GM18861 (cell line): ENCODE data around the gene USP35.

ENCODE experiments used
- ATAC-seq: cut with Tn5 transposase; IDR thresholded peaks from one replicate; pipeline ENCODE4 v1.9.1; 2021; ENCODE audit not compliant: unreplicated experiment

The USP35 gene, protein sequence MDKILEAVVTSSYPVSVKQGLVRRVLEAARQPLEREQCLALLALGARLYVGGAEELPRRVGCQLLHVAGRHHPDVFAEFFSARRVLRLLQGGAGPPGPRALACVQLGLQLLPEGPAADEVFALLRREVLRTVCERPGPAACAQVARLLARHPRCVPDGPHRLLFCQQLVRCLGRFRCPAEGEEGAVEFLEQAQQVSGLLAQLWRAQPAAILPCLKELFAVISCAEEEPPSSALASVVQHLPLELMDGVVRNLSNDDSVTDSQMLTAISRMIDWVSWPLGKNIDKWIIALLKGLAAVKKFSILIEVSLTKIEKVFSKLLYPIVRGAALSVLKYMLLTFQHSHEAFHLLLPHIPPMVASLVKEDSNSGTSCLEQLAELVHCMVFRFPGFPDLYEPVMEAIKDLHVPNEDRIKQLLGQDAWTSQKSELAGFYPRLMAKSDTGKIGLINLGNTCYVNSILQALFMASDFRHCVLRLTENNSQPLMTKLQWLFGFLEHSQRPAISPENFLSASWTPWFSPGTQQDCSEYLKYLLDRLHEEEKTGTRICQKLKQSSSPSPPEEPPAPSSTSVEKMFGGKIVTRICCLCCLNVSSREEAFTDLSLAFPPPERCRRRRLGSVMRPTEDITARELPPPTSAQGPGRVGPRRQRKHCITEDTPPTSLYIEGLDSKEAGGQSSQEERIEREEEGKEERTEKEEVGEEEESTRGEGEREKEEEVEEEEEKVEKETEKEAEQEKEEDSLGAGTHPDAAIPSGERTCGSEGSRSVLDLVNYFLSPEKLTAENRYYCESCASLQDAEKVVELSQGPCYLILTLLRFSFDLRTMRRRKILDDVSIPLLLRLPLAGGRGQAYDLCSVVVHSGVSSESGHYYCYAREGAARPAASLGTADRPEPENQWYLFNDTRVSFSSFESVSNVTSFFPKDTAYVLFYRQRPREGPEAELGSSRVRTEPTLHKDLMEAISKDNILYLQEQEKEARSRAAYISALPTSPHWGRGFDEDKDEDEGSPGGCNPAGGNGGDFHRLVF

DNA sequence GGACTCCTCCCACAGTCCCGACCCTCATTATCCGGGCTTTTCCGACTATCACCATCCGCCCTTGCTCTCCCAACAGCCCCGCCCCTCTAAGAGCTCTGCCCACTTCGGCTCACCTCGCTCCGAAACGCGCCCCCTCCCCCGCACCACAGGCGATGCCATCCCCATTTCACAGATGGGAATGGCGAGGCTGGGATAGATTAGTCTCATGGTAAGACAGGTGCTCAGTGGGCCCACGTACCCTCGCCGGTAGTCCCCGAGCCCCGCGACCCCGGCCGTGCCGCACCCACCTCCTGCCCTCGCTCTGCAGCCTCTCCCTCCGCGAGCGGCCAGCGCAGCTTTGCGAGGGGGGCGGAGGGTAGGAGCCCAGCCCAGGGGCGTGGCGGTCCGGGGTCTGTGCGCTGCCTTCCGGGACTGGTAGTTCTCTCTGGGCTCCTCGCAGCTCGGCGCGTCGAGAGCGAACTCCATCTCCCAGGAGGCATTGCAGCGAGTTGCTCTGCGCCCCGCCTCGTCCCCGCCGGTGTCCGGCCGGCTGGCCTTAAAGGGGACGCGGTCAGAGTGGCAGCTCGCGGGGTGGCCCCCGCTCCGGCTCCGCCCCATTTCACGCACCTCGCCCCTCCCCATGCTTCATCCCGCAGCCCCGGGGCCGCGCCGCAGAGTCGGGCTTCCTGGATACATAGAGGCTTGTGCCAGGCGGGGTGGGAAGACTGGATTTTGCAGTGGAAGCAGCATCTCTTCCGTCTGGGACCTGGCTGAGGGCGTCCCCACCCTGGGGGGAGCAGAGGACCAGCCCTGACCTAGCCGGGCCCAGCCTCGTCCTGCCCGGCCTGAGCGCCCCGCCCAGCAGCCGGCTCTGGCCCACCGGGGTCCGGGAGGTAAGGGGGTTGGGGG, at the start of gene USP35, which contains the start of gene KCTD21:
Gene USP35 (plus strand): TSS at position 634 of the 888 bp plus-strand sequence. CDS start 7,327 bp downstream, outside the sequence.
Gene KCTD21 (minus strand): TSS at position 341 of the 888 bp plus-strand sequence. CDS start 14,072 bp downstream, outside the sequence.
- ATAC-seq: peak; percentile 94

DNA sequence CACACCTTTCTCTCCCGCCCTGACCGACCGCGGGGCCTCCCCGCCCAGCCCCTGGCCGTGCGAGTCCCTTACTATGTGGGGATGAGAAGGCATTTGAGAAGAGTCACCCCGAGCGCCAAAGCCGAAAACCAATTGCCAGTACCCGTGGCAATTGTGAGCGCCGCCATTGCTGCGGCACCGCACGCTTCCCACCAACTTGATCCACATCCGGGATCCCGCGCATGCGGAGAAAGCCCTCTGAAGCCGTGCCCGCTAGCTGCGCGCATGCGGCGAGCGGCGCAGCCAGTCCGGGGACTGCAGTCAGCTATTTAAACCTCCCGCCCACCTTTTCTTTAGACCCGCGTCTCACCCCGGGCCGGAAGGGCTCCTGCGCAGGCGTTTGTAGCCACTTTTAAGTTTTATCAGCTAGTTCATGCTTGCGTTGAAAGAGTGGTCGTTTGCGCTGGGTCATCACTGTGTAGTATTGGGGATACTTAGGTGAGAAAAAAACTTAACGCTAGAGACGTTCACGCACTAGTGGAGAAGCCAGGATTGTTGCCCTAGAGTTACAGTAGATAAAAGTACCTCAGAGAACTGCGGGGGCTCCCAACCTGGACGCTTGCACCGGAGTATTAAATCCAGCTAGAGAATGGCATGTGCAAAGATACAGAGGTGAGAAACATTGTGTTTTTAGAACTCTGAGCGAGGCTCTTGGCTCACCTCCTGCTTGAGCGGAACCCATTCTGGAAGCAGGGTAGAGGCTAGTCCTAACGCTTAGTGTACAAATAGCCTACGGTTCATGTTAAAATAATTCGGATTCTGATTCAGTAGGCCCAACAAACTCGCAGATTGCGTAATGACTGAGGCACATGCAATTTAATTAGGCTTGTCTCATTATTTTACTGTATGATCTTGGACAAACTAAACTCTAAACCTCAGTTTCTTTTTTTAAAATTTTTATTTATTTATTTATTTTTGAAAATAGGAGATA, 49.0 kb upstream of the USP35 start, which contains the start of gene ALG8:
Gene ALG8 (minus strand): TSS at position 205 of the 970 bp plus-strand sequence. CDS start 38 bp downstream, at position 167.
- ATAC-seq: peak; percentile 93

DNA sequence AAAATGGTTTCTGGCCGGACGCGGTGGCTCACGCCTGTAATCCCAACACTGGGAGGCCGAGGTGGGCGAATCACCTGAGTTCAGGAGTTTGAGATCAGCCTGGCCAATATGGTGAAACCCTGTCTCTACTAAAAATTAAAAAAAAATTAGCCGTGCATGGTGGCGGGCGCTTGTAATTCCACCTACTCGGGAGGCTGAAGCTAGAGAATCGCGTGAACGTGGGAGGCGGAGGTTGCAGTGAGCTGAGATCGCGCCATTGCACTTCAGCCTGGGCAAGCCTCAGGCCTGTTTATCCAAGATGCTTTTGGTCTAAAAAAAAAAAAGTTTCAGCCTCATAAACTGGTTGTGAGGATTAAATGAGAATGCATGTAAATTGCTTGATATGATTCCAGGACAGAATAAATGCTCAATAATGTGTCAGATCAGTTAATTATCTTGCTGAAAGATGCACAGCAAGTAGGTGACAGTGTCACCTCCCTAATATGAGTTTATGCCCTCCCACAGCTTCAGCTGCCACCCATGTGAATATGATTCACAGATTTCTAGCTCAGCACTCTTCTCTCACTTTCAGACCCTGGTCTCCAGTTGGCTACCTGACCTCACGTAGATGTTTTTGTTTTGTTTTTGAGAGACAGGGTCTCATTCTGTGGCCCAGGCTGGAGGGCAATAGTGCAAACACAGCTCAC, 48.2 kb upstream of the USP35 start:
- ATAC-seq: no peak

DNA sequence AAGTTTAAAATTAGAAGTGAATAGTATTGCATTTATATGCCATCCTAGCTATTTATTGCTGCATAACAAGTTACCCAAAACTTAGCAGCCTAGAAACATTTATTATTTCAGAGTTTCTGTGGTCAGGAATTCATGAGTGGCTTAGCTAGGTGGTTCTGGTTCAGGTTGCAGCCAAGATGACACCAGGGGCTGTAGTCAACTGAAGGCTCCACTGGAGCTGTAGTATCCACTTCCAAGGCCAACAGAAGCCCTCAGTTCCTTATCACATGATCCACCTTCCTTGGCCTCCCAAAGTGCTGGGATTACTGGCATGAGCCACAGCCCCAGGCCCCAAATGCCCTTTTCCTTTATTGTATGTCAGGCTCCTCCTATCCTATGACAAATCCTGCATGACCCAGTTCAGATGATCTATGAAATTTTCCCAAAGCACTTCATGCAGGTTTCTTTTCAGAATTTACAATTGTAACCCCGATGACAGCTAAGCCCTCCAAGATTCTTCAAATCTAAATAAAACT, 43.2 kb upstream of the USP35 start:
- ATAC-seq: no peak

DNA sequence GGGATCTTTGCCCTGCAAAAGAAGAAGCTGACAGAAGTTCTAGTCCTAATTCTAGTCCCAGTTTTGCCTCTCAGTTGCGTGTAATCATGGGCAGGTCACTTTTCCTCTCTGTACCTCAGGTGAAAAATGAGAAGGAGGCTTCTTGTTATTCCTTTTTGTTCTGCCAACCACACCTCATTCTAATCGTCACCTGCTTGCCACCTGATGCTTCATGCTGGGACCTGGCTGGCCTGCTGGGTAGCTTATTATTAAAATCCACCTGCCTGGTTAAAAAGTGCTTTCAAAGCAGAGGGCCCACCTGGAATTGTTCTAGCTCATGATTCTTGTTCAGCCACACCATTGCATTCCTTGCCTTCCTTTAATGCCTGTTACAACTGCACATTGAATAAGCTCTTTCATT, 40.9 kb upstream of the USP35 start:
- no peak for ATAC-seq

DNA sequence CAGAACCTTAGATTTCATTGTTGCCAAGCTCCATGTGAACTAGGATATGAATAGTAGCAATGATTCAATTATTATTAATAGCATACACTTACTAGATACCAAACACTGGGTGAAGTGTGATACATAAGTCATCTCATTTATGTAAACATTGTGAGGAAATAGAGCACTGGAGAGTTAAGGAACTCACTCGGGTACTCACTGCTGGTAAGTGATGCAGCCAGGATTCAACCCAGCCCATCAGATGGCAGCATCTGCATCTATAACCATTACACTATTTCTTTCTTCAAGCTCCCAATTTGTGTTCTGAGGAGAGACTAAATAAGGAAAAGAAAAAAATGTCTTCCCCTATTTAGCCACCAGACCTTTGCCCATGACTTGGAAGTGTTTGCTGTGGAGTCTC, 39.1 kb upstream of the USP35 start:
- no peak for ATAC-seq

DNA sequence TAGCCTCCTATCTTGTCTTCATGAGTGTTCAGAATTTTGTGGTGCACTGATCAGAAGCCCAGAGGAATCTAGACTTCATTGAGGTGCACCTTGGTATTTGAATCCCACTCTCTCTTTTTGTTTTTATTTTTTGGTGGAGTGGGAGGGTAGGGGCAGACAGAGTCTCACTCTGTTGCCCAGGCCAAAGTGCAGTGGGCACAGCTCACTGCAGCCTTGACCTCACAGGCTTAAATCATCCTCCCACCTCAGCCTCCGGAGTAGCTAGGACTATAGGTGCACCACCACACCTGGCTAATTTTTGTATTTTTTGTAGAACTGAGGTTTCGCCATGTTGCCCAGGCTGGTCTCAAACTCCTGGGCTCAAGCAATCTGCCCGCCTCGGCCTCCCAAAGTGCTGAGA, 38.4 kb upstream of the USP35 start:
- no peak for ATAC-seq

DNA sequence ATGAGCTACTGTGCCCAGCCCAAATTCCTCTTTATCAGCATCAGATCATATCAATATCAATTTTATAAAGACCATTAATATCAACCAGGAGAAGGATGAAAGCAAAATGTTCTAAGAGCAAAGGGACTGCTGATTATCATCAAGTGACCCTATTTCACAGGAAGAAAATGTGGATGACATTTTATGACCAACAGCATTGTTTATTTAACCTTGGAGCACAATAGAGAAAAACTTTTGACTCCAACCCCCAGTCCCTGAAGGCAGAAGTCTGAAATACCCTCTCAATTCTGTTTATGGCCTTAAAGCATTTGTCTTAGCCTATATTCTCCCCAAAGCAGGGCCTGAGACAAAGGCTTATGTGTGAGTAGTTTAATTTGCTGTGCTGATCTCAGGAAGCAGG, 38.0 kb upstream of the USP35 start:
- no peak for ATAC-seq

DNA sequence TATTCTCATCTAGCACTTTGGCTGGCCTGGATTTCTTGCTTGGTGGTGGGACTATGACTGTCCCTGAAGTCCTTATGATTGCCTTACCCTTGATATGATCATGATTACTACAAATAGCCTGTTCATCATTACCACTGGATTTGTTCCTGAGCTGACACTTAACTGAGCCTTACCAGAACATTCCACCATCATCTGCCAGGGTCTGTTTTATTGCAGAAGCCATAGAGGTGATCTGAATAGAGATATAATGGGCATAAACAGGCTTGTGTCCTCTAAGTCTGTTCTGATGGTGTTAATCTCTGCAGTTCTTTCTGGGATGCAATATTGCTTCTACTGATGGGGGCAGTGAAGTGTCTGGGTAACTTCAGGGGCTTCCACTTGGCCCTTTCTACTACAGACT, 36.9 kb upstream of the USP35 start:
- ATAC-seq: no peak

DNA sequence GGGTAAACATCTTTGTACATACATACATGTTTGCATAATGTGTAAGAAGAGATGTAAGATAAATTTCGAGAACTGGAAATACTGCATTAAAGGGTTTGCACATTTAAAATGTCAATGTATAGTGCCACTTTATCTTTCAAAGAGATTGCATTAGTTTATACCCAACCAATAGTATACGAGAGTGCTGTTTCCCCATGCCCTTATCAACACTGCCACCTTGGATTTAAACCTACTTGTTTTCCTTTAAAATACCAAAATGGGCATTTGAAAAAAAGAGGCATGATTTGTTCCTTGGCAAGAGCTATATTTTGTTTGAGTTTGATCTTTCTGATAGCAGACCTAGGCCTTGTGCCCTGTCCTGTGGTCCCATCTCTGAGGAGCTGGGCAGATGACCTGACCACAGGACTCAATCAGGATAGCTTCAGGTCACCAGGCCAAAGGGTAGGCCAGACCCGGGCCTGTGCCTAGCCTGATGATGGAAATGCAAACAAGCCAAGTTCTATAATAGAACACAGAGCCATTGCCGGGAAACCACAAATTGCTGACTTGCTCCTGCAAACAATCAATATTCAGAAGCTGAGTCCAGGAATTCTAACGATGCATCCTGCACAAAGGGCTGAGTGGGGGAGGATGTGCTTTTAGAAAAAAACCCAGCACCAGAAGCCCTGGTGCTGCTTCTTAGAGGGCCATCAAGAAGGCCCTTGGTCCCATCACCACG, 32.4 kb upstream of the USP35 start:
- ATAC-seq: no peak

DNA sequence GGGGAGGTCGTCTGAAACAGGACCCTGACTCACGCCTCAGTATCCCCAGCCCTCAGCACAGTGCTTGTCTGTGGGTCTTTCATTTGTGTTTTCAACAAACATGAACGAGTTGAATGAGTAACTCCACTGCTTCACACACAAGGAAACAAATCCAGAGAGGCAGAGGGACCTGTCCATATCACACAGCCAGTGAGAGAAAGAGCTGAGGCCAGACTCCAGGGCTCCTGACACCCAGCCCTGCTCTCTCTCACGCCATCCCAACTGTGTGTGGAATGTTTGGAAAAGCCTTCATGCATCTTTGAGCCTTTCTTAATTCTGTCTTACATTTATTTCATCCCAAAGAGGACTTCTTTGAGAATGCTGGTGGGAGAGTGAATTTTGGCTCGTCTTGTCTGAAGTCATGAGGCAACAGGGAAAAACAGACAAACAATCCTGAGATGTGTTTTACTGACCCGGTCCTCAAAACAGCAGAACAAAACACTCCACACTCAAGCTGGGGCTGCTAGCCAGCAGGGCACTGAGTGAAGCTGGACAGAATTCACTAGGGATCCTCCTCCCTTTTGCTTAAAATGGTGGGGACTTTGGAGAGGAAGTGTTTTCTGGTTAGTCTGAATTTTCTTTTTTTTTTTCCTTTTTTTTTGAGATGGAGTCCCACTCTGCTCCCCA, 29.6 kb upstream of the USP35 start:
- no peak for ATAC-seq

DNA sequence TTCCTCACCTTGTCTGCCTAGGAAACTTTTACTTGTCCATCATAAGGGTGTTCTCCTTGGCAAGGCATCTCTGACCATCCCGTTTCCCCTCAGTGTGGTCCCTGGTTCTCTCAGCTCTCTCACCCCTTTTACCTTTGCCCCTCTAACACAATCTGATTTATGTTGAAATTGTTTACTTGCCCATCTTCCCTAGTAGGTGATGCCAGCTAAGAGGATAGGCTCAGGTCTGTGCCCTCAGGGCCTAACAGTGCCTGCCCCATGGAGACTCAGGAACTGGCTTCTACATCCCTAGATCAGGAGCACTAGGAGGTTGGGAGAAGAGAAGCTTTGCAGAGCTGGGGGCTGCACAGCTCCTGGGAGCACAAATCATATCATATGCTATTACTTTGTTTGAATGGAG, 28.2 kb upstream of the USP35 start:
- ATAC-seq: no peak

DNA sequence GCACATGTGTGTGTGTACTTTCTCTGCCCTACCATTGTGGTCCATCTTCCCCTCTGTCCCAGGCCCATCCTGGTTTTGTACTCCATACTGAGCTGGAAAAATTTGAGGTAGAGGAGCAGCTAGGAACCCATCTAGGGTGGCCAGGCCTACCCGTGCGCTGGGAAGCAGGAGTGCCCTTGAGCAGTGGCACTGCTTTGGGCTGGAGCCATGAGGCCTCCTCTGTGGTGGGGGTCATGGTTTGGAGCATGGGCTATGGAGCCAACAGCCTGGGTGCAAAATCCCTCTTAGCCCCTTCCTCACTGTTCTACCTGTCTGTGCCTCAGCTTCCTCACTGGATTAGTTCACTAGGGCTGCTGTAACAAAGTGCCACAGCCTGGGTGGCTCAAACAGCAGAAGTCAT, 27.4 kb upstream of the USP35 start:
- ATAC-seq: no peak

DNA sequence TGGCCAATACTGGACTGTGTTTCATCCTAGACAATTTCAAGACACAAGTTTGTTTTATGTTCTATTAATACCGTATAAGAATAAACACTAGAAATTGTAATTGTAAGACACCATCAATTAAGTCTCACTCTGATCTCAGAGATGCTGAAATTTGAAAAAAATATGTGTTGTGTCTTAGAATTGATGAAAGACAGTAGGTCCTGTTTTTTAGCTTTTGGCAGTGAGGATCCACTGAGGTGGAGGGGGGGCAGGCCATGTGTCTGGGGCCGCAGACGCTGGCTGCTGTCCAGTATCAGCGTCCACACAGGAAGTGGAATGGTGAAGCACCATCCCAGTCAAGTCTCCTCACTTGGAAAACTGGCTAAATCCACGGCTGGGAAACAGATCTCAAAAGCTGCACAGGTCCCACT, 26.8 kb upstream of the USP35 start:
- ATAC-seq: no peak

DNA sequence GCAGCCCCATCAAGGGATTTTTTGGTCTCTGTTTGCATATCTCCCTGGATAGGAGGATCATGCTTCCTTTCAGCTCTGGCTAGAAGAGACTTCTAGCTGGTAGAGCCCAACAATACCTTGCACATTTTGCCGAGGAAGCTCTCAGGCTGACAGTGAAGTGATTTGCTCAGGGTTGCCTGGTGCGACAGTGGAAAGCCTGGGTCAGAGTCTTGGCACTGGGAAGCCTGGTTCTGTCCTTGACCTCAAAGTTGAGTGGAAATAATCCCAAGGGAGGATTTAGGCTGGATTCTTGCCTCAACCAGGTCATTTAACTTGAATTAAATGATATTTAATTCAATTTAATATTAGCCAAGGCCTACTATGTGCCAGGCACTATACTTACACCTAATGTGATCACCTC, 24.9 kb upstream of the USP35 start:
- no peak for ATAC-seq

DNA sequence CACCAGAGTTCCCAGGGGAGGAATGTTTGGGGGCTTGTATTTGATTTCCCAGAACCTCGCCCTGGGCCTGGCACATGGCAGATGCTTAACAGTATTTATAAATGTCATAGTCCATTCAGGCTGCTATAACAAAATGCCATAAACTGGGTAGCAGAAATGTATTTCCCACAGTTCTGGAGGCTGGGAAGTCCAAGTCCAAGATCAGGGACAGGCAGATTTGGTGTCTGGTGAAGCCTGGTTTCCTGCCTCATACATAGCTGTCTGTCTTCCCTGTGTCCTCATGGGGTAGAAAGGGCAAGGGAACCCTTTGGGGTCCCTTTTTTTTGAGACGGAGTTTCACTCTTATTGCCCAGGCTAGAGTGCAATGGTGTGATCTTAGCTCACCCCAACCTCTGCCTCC, 24.2 kb upstream of the USP35 start:
- ATAC-seq: no peak

DNA sequence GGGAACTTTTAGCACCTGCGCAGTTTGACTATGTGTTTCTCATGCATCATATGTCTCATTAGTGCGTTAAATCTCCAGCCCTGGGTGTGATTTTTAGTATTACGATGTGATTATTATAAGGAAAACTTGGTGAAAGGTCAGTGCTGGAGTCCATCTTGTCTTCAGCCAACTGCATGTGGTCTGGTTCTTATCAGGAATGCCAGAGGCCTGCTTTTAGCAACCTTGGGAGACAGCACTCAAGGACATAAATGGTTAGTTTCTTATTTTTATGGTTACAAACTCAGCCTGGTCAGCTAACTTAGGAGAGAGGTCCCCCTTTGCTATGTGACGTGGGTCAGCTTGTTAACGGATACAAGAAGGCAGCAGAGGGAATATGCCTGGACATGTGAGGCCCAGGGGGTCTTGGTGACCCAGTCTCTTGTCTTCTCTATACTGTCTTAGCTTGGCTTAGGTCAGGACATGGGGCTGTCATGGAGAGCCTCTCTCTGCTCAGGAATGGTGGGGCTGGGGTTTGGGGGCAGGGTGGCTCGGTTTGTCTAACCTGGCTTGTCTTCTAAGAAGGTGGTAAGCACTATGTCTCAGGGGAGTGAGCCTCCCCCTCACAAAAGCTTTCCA, 21.8 kb upstream of the USP35 start:
- ATAC-seq: no peak
